Suprapubic skin (tissue), 4 donors: ENCODE data around the gene PMAIP1.

Source experiments
- EP300 ChIP-seq: sonication (generic); formaldehyde crosslinking; IDR thresholded peaks from one replicate; pipeline ENCODE4 v1.6.1; 2017; ENCODE audit warnings: antibody characterized with exemption
- POLR2AphosphoS5 ChIP-seq, 3 donors: sonication (generic); formaldehyde crosslinking; IDR thresholded peaks; one replicate each; pipeline ENCODE4 v1.6.1; 2017; ENCODE audit warnings: antibody characterized with exemption in 3 of 3
- TF ChIP-seq, protein P1 (sequence below), 2 donors: fragments of 200-600 bp in 1 of 2; fragments of 450-650 bp in 1 of 2; sonication (generic) in 1 of 2; IDR thresholded peaks; one replicate each; pipeline ENCODE4 v1.5.1; 2016 to 2019; ENCODE audit warnings: antibody characterized with exemption in 2 of 2, mild to moderate bottlenecking in 1 of 2, moderate library complexity in 1 of 2

- TF ChIP-seq POLR2AphosphoS5 (IDR thresholded peaks at IDR 0.05) = no peak
- TF ChIP-seq, protein P1, sequence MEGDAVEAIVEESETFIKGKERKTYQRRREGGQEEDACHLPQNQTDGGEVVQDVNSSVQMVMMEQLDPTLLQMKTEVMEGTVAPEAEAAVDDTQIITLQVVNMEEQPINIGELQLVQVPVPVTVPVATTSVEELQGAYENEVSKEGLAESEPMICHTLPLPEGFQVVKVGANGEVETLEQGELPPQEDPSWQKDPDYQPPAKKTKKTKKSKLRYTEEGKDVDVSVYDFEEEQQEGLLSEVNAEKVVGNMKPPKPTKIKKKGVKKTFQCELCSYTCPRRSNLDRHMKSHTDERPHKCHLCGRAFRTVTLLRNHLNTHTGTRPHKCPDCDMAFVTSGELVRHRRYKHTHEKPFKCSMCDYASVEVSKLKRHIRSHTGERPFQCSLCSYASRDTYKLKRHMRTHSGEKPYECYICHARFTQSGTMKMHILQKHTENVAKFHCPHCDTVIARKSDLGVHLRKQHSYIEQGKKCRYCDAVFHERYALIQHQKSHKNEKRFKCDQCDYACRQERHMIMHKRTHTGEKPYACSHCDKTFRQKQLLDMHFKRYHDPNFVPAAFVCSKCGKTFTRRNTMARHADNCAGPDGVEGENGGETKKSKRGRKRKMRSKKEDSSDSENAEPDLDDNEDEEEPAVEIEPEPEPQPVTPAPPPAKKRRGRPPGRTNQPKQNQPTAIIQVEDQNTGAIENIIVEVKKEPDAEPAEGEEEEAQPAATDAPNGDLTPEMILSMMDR (IDR thresholded peaks at IDR 0.05) = no peak
- no peak for TF ChIP-seq EP300
Observed at GRCh38 chr18:59853380-59853779, 46.4 kb upstream of the PMAIP1 start.
